Fibroblast of lung (primary cell): ENCODE results near the gene DDAH2. TPM values are rescaled to one million over a fixed set of nuclear protein-coding genes. Genes with fewer than 3 reads are reported as not detected.

ENCODE experiments used
- DNase-seq, 2 donors: peaks; one replicate each; pipeline versions ENCODE4 v3.0.0 to v3.0.0-alpha.2; 2010; ENCODE audit warnings: low read depth in 2 of 2
- H2AFZ ChIP-seq: 2 replicates; pipeline ENCODE4 v1.5.1; 2012; ENCODE audit warnings: low read length, control low read depth, inconsistent platforms
- H3K27ac ChIP-seq: 2 replicates; pipeline ENCODE4 v1.5.1; 2011; ENCODE audit warnings: low read length, control low read depth; ENCODE audit not compliant: insufficient read depth
- H3K27me3 ChIP-seq: 2 replicates; pipeline ENCODE4 v1.5.1; 2011; ENCODE audit warnings: mild to moderate bottlenecking, low read length; ENCODE audit not compliant: control insufficient read depth, insufficient read depth
- H3K36me3 ChIP-seq: 2 replicates; pipeline ENCODE4 v1.5.1; 2011; ENCODE audit warnings: low read length; ENCODE audit not compliant: control insufficient read depth, insufficient read depth
- H3K4me1 ChIP-seq: 2 replicates; pipeline ENCODE4 v1.5.1; 2011; ENCODE audit warnings: low read length; ENCODE audit not compliant: control insufficient read depth, insufficient read depth; ENCODE audit errors: extremely low read depth
- H3K4me2 ChIP-seq: 2 replicates; pipeline ENCODE4 v1.5.1; 2011; ENCODE audit warnings: low read length, control low read depth; ENCODE audit not compliant: insufficient read depth; ENCODE audit errors: extremely low read depth
- H3K4me3 ChIP-seq, 4 experiments: fragments of 200-600 bp in 1 of 4; sonication (generic) in 1 of 4; replicated peaks in 1 of 4; 2 replicates each; pipeline ENCODE4 v1.5.1; 2011 to 2016; ENCODE audit warnings: low read length in 4 of 4, low read depth in 3 of 4, mild to moderate bottlenecking in 3 of 4, control low read depth in 2 of 4, inconsistent platforms in 1 of 4, mixed read lengths in 1 of 4; ENCODE audit not compliant: insufficient read depth in 1 of 4; ENCODE audit errors: control extremely low read depth in 1 of 4
- H3K79me2 ChIP-seq: 2 replicates; pipeline ENCODE4 v1.5.1; 2012; ENCODE audit warnings: mild to moderate bottlenecking, low read length, inconsistent platforms; ENCODE audit not compliant: control insufficient read depth, insufficient read depth
- H3K9ac ChIP-seq: 2 replicates; pipeline ENCODE4 v1.5.1; 2011; ENCODE audit warnings: mild to moderate bottlenecking, low read length, control low read depth; ENCODE audit not compliant: insufficient read depth
- H3K9me3 ChIP-seq: 2 replicates; pipeline ENCODE4 v1.5.1; 2012; ENCODE audit warnings: low read depth, low read length; ENCODE audit not compliant: control insufficient read depth, insufficient read depth
- H4K20me1 ChIP-seq: 2 replicates; pipeline ENCODE4 v1.5.1; 2011; ENCODE audit warnings: low read length; ENCODE audit not compliant: control insufficient read depth, insufficient read depth; ENCODE audit errors: extremely low read depth
- EZH2 ChIP-seq: IDR thresholded peaks from 2 replicates; pipeline ENCODE4 v1.5.1; 2012; ENCODE audit warnings: low read length, control low read depth, mild to moderate bottlenecking; ENCODE audit errors: missing control alignments
- polyA plus RNA-seq, 2 donors: library from polyadenylated mRNA; depleted of rRNA in 1 of 2; stranded (reverse) in 1 of 2; unstranded in 1 of 2; fragments of >200 nt; gene quantifications; 2 replicates each; pipeline ENCODE4 v1.2.1, GENCODE V29; 2011 to 2012; ENCODE audit warnings: missing spikeins in 1 of 2
- total RNA-seq: library from RNA; depleted of rRNA; stranded (reverse); fragments of >200 nt; gene quantifications from 2 replicates; pipeline ENCODE4 v1.2.1, GENCODE V29; 2014
- TF ChIP-seq, protein P1 (sequence below), 2 donors: IDR thresholded peaks in 1 of 2; conservative IDR thresholded peaks in 1 of 2; 1 replicate in 1 of 2; 2 replicates in 1 of 2; pipeline ENCODE4 v1.5.1; 2011 to 2012; ENCODE audit warnings: low read length in 2 of 2, control low read depth in 1 of 2, inconsistent platforms in 1 of 2, low read depth in 1 of 2, mild to moderate bottlenecking in 1 of 2

The DDAH2 gene
- total and polyA plus RNA-seq, 2 donors (not counting 1 experiment from before 2014, with no cell fraction given) = 42.5 to 119 TPM

DNA sequence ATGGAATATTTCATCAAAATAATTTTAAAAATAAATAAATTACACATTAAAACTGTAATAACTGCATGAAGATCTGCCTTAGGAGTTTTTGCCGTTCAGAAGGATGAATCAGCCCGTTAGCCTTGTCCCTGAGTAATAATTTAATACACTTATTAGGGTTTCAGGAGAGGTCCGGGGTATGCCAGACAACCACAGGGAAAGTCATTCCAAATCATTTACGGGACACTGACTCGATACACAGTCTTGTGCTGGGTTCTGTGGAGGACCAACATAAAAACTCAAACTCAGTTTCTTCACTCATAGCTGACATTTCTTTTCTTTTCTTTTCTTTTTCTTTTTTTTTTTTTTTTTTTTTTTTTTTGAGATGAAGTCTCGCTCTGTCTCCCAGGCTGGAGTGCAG is 23.2 kb downstream of the DDAH2 start:
- no peak for DNase-seq
- H3K27ac ChIP-seq = no peak overlapping the region
- H3K36me3 ChIP-seq = no peaks in the 10 kb centered on the region
- H3K4me1 ChIP-seq = peaks cover 8% of the 10 kb centered on the region
- TF ChIP-seq, protein P1, sequence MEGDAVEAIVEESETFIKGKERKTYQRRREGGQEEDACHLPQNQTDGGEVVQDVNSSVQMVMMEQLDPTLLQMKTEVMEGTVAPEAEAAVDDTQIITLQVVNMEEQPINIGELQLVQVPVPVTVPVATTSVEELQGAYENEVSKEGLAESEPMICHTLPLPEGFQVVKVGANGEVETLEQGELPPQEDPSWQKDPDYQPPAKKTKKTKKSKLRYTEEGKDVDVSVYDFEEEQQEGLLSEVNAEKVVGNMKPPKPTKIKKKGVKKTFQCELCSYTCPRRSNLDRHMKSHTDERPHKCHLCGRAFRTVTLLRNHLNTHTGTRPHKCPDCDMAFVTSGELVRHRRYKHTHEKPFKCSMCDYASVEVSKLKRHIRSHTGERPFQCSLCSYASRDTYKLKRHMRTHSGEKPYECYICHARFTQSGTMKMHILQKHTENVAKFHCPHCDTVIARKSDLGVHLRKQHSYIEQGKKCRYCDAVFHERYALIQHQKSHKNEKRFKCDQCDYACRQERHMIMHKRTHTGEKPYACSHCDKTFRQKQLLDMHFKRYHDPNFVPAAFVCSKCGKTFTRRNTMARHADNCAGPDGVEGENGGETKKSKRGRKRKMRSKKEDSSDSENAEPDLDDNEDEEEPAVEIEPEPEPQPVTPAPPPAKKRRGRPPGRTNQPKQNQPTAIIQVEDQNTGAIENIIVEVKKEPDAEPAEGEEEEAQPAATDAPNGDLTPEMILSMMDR (conservative IDR thresholded peaks at IDR 0.05 in 1 of 2, IDR thresholded peaks at IDR 0.05 in 1 of 2; ENCODE audit: low read depth in 1 of 2, low read length in 2 of 2) = no peak
- no peak for TF ChIP-seq EZH2
- H3K4me3 ChIP-seq = no peak overlapping the region
- H3K4me2 ChIP-seq = no peak overlapping the region
- peaks cover 18% of the 10 kb centered on the region for H3K79me2 ChIP-seq
- peaks cover 5% of the 10 kb centered on the region for H3K27me3 ChIP-seq
- no peaks in the 10 kb centered on the region for H4K20me1 ChIP-seq
- no peak overlapping the region for H3K9ac ChIP-seq
- no peaks in the 10 kb centered on the region for H3K9me3 ChIP-seq
- H2AFZ ChIP-seq = no peak overlapping the region

DNA sequence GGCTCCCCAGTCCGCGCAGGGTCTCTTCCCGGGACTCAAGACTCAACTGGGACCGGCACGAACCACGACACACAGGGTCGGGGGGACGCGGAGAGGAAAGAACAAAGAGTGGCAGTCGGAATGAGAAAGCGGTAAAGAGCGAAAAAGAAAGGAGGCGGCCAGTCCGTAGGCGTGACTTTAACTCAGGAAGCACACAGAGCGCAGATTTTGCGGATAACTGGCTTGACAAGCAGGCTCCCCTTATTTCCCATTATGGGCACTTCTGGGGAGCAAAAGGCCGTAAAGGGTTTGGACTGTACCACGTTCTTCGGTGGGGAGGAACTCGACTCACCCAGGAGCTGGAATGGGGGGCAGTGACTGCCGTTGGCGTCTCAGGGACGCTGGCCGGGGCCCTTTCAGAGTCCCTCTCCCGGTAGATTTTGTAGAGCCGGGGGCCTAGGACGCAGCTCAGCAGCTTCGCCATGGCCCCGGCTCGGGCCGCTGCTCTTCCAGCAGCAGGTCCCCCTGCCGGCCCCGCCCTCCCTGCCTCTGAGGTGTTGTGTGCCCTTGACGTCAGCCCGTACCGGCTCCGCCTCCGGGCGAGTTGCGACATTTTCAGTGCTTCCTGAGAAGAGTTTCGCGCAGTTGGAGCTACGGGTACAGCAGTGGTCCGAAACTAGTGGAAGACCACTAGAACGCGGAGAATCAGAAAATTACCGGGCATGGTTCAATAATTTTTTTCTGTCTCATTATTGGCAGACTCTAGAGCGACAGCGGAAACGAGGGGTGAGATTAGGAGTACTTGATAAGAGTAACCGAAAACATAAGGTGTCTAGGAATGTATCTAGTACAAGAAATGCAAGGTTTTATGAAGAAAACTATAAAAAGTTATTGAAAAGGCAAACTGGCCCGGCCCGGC is 26.0 kb downstream of the DDAH2 start, which contains the start of gene ABHD16A:
Gene ABHD16A (minus strand): TSS at position 506 of the 898 bp plus-strand sequence. CDS start 43 bp downstream, at position 463.
- H3K27ac ChIP-seq = peak within 1 kb of the TSS; percentile 98
- no peaks in the 10 kb centered on the region for H3K27me3 ChIP-seq
- H3K9me3 ChIP-seq = no peaks in the 10 kb centered on the region
- H3K4me3 ChIP-seq = peak within 1 kb of the TSS; percentile 76 to 93 (median 82)
- H2AFZ ChIP-seq = peak within 1 kb of the TSS; percentile 93
- peaks cover 8% of the 10 kb centered on the region for H3K4me1 ChIP-seq
- H3K79me2 ChIP-seq = peaks cover 22% of the 10 kb centered on the region
- H3K36me3 ChIP-seq = no peaks in the 10 kb centered on the region
- peak; percentile 98 to 99 for DNase-seq
- H4K20me1 ChIP-seq = no peaks in the 10 kb centered on the region
- peak within 1 kb of the TSS; percentile 98 for H3K4me2 ChIP-seq
- TF ChIP-seq, protein P1 (conservative IDR thresholded peaks at IDR 0.05 in 1 of 2, IDR thresholded peaks at IDR 0.05 in 1 of 2; ENCODE audit: low read depth in 1 of 2, low read length in 2 of 2) = no peak
- TF ChIP-seq EZH2 = no peak
- peak within 1 kb of the TSS; percentile 96 for H3K9ac ChIP-seq

DNA sequence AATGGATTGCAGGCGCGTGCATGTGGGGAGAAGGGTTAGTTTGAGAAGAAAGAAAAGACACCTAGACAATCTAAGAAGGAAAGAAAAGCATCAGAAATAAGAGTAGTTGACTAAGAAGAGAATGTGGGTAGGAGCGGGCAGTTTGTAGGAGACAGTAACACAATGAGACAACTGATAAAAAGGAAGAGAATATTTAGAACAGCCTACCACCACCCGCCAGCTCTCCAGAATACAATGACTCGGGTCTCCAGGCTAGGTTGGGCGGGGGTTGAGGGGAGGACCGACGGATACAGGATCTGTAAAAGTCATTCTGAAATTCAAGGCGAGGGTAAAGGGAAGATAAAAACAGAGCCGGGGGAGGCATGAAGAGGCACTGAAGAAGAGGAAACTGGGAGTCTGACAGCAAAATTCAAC is 26.7 kb downstream of the DDAH2 start:
- Histone ChIP-seq H3K27ac (peak overlapping the region; percentile 98), H3K4me1 (peaks cover 8% of the 10 kb centered on the region), H3K27me3 (no peaks in the 10 kb centered on the region), H3K4me3 (peak overlapping the region; percentile 76 to 93 (median 82)), H3K4me2 (peak overlapping the region; percentile 98), H2AFZ (peak overlapping the region; percentile 77), H3K9me3 (no peaks in the 10 kb centered on the region), H3K9ac (peak overlapping the region; percentile 96), H3K36me3 (no peaks in the 10 kb centered on the region), H3K79me2 (peaks cover 22% of the 10 kb centered on the region), H4K20me1 (no peaks in the 10 kb centered on the region)
- DNase-seq = peak in 1 of 2 donors; percentile 26
- no peak for TF ChIP-seq EZH2
- TF ChIP-seq, protein P1 (conservative IDR thresholded peaks at IDR 0.05 in 1 of 2, IDR thresholded peaks at IDR 0.05 in 1 of 2; ENCODE audit: low read depth in 1 of 2, low read length in 2 of 2) = no peak
